Small intestine (tissue), 7 donors: ENCODE data around the gene CDKL4. TPM values are rescaled to one million over a fixed set of nuclear protein-coding genes. Genes with fewer than 3 reads are reported as not detected.

Source experiments
- DNase-seq, 2 donors: peaks; one replicate each; pipeline versions ENCODE4 v3.0.0 to v3.0.0-alpha.2; 2013
- FAIRE-seq: peaks from 2 replicates; lab custom pipeline; 2012; peaks lifted over from hg19 to GRCh38; lab: Jason Lieb, UNC
- H3K27ac ChIP-seq, 3 donors: one replicate each; pipeline ENCODE4 v1.5.1; 2013; ENCODE audit warnings: low read length in 2 of 3, mild to moderate bottlenecking in 2 of 3, control low read depth in 1 of 3, inconsistent platforms in 1 of 3, low read depth in 1 of 3, moderate library complexity in 1 of 3
- H3K27me3 ChIP-seq, 3 donors: one replicate each; pipeline ENCODE4 v1.6.1; 2013; ENCODE audit warnings: low read length in 3 of 3, inconsistent platforms in 1 of 3; ENCODE audit not compliant: control insufficient read depth in 3 of 3, insufficient read depth in 3 of 3
- H3K36me3 ChIP-seq, 3 donors: one replicate each; pipeline ENCODE4 v1.6.1; 2013; ENCODE audit warnings: low read length in 3 of 3, inconsistent platforms in 1 of 3, low read depth in 1 of 3, mild to moderate bottlenecking in 1 of 3, moderate library complexity in 1 of 3; ENCODE audit not compliant: control insufficient read depth in 3 of 3, insufficient read depth in 2 of 3
- H3K4me1 ChIP-seq, 3 donors: one replicate each; pipeline ENCODE4 v1.6.1; 2013; ENCODE audit warnings: low read length in 2 of 3, inconsistent platforms in 1 of 3, low read depth in 1 of 3, mild to moderate bottlenecking in 1 of 3, moderate library complexity in 1 of 3; ENCODE audit not compliant: control insufficient read depth in 3 of 3, insufficient read depth in 2 of 3
- H3K4me3 ChIP-seq, 3 donors: one replicate each; pipeline ENCODE4 v1.5.1; 2013; ENCODE audit warnings: low read length in 3 of 3, control low read depth in 1 of 3, inconsistent platforms in 1 of 3, low read depth in 1 of 3, mild to moderate bottlenecking in 1 of 3, moderate library complexity in 1 of 3
- H3K9me3 ChIP-seq, 2 donors: one replicate each; pipeline ENCODE4 v1.6.1; 2013; ENCODE audit warnings: low read depth in 1 of 2, low read length in 1 of 2; ENCODE audit not compliant: control insufficient read depth in 2 of 2, insufficient read depth in 1 of 2
- WGBS, 3 donors: extraction: QIAGEN DNeasy Blood & Tissue Kit; methylation state at CpG; one replicate each; pipeline ENCODE4 v1.1.7; 2013; 5-methylcytosine and 5-hydroxymethylcytosine counted together
- polyA plus RNA-seq, 4 donors: library from polyadenylated mRNA; stranded (reverse) in 3 of 4; unstranded in 1 of 4; fragments of 200-250 nt in 3 of 4; fragments of 120-200 nt in 1 of 4; gene quantifications; one replicate each; pipeline versions ENCODE4 v1.2.1 to v1.2.3, GENCODE V29; 2013
- donor health status: healthy with polysubstance abuse.
- donor health status: control.
- donor health status: control.
- donor health status: Bipolar disorder and iron deficiency.
- donor health status: healthy.

Gene CDKL4
- polyA plus RNA-seq, 4 donors, result 0.09 TPM; not detected in 3

GRCh38 chr2:39266139-39266805 lies 22.5 kb upstream of the CDKL4 start:
- Histone ChIP-seq H3K27me3 (no peaks in the 10 kb centered on the region), H3K4me1 (no peaks in the 10 kb centered on the region), H3K4me3 (no peak overlapping the region), H3K36me3 (peaks cover 0 to 13% (median 2%) of the 10 kb centered on the region in 3 donors), H3K27ac (no peak overlapping the region), H3K9me3 (no peaks in the 10 kb centered on the region)
- FAIRE-seq (no peak), DNase-seq (no peak)
- 76 to 90% (median 81%) methylated on average over 3 of the region's 3 CpGs for WGBS, 3 donors

- Histone ChIP-seq H3K4me1 (no peaks in the 10 kb centered on the region), H3K9me3 (no peaks in the 10 kb centered on the region), H3K27ac (no peak overlapping the region), H3K4me3 (no peak overlapping the region), H3K27me3 (no peaks in the 10 kb centered on the region), H3K36me3 (peaks cover 2 to 16% (median 4%) of the 10 kb centered on the region in 3 donors)
- 67 to 80% (median 72%) methylated on average over 2 of the region's 2 CpGs for whole genome bisulfite sequencing, 3 donors
- DNase-seq, result no peak
- no peak for FAIRE-seq
Observed at GRCh38 chr2:39265315-39265714, 21.5 kb upstream of the CDKL4 start.

- peaks cover 2 to 20% (median 4%) of the 10 kb centered on the region in 3 donors for H3K36me3 ChIP-seq
- H3K27ac ChIP-seq, result no peak overlapping the region
- no peak for FAIRE-seq
- no peak overlapping the region for H3K4me3 ChIP-seq
- DNase-seq, result no peak
- no peaks in the 10 kb centered on the region for H3K9me3 ChIP-seq
- WGBS, 3 donors, result 74 to 92% (median 88%) methylated on average over 1 of the region's 1 CpG
- no peaks in the 10 kb centered on the region for H3K4me1 ChIP-seq
- H3K27me3 ChIP-seq, result no peaks in the 10 kb centered on the region
Observed at GRCh38 chr2:39264733-39265132, 21.0 kb upstream of the CDKL4 start.

GRCh38 chr2:39260087-39260486 lies 16.3 kb upstream of the CDKL4 start:
- 93 to 95% (median 94%) methylated on average over 4 of the region's 4 CpGs for WGBS, 3 donors
- Histone ChIP-seq H3K27ac (no peak overlapping the region), H3K9me3 (no peaks in the 10 kb centered on the region), H3K4me1 (no peaks in the 10 kb centered on the region), H3K27me3 (no peaks in the 10 kb centered on the region), H3K36me3 (peaks cover 2 to 28% (median 7%) of the 10 kb centered on the region in 3 donors), H3K4me3 (no peak overlapping the region)
- FAIRE-seq (no peak), DNase-seq (no peak)

- Histone ChIP-seq H3K9me3 (peaks cover 0 to under 1% of the 10 kb centered on the region in 2 donors), H3K4me3 (no peak overlapping the region), H3K36me3 (peaks cover 2 to 26% (median 12%) of the 10 kb centered on the region in 3 donors), H3K27me3 (no peaks in the 10 kb centered on the region), H3K27ac (no peak overlapping the region), H3K4me1 (no peaks in the 10 kb centered on the region)
- DNase-seq (no peak), FAIRE-seq (peak; percentile 47)
Observed at GRCh38 chr2:39256040-39256439, 12.3 kb upstream of the CDKL4 start.

- H3K4me1 ChIP-seq, result no peaks in the 10 kb centered on the region
- peaks cover 0 to 20% (median 14%) of the 10 kb centered on the region in 3 donors for H3K36me3 ChIP-seq
- FAIRE-seq, result no peak
- DNase-seq, result no peak
- H3K4me3 ChIP-seq, result no peak overlapping the region
- peaks cover 0 to 6% of the 10 kb centered on the region in 2 donors for H3K9me3 ChIP-seq
- H3K27ac ChIP-seq, result no peak overlapping the region
- no peaks in the 10 kb centered on the region for H3K27me3 ChIP-seq
- 91 to 95% (median 92%) methylated on average over 18 of the region's 18 CpGs for WGBS, 3 donors
Observed at GRCh38 chr2:39252888-39253518, 9.2 kb upstream of the CDKL4 start.

- H3K27ac ChIP-seq, result no peak overlapping the region
- no peaks in the 10 kb centered on the region for H3K4me1 ChIP-seq
- FAIRE-seq, result no peak
- no peaks in the 10 kb centered on the region for H3K27me3 ChIP-seq
- no peak overlapping the region for H3K4me3 ChIP-seq
- no peak for DNase-seq
- H3K36me3 ChIP-seq, result peaks cover 0 to 6% (median 5%) of the 10 kb centered on the region in 3 donors
- WGBS, 3 donors, result 78 to 90% (median 81%) methylated on average over 6 of the region's 6 CpGs
- peaks cover 0 to 13% of the 10 kb centered on the region in 2 donors for H3K9me3 ChIP-seq
Observed at GRCh38 chr2:39247512-39248043, 3.8 kb upstream of the CDKL4 start.

- Histone ChIP-seq H3K36me3 (peaks cover 0 to 5% (median 3%) of the 10 kb centered on the region in 3 donors), H3K9me3 (peaks cover 0 to 13% of the 10 kb centered on the region in 2 donors), H3K4me3 (no peak overlapping the region), H3K27me3 (no peaks in the 10 kb centered on the region), H3K4me1 (no peaks in the 10 kb centered on the region), H3K27ac (no peak overlapping the region)
- no peak for FAIRE-seq
- DNase-seq, result no peak
- WGBS, 3 donors, result 83 to 86% (median 85%) methylated on average over 1 of the region's 1 CpG
Observed at GRCh38 chr2:39246382-39246980, 2.7 kb upstream of the CDKL4 start.
